ENCODE results near the gene ZNF655.

Gene ZNF655

DNA sequence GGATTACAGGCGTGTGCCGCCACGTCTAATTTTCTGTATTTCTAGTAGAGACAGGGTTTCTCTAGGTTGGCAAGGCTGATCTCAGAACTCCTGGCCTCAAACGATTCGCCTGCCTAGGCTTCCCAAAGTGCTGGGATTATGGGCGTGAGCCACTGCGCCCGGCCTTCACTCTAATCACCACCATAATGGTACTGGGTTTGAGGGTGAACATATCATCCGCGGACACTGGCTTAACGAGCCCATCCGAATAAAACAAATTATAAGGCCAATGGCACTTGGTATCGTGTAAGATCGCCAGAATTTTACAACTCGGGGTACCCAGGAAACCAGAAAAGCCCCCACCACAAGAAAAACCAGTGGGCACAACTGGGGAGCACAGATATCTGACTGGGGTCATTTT lies 7.1 kb upstream of the ZNF655 start:
- H3K4me3 ChIP-seq (ENCODE audit: low read depth, low read length): peak overlapping the region; percentile 92
- TF ChIP-seq MAX (IDR thresholded peaks at IDR 0.05; ENCODE audit: low read depth, low read length) (no peak), MYC (IDR thresholded peaks at IDR 0.05; ENCODE audit: low read depth, low read length) (no peak)
- no peak for DNase-seq (ENCODE audit: low read depth)

GRCh38 chr7:99551767-99552463 lies 6.5 kb upstream of the ZNF655 start, which contains the start of gene FAM200A:
Gene FAM200A, minus strand, starts transcription at chr7:99552114. Its CDS starts 3,707 bp downstream, at chr7:99548407.
- TF ChIP-seq MAX (IDR thresholded peaks at IDR 0.05; ENCODE audit: low read depth, low read length) (peak; percentile 66; the same call in 1 of the 2 replicates), MYC (IDR thresholded peaks at IDR 0.05; ENCODE audit: low read depth, low read length) (peak; percentile 77), POLR2A (IDR thresholded peaks at IDR 0.05; ENCODE audit: extremely low read depth, insufficient read length) (peak; percentile 97)
- TF ChIP-seq, protein P1, sequence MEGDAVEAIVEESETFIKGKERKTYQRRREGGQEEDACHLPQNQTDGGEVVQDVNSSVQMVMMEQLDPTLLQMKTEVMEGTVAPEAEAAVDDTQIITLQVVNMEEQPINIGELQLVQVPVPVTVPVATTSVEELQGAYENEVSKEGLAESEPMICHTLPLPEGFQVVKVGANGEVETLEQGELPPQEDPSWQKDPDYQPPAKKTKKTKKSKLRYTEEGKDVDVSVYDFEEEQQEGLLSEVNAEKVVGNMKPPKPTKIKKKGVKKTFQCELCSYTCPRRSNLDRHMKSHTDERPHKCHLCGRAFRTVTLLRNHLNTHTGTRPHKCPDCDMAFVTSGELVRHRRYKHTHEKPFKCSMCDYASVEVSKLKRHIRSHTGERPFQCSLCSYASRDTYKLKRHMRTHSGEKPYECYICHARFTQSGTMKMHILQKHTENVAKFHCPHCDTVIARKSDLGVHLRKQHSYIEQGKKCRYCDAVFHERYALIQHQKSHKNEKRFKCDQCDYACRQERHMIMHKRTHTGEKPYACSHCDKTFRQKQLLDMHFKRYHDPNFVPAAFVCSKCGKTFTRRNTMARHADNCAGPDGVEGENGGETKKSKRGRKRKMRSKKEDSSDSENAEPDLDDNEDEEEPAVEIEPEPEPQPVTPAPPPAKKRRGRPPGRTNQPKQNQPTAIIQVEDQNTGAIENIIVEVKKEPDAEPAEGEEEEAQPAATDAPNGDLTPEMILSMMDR (IDR thresholded peaks at IDR 0.05; ENCODE audit: low read depth, low read length): no peak
- H3K4me3 ChIP-seq (ENCODE audit: low read depth, low read length): peak within 1 kb of the TSS; percentile 92
- peak; percentile 96 for DNase-seq (ENCODE audit: low read depth)

DNA sequence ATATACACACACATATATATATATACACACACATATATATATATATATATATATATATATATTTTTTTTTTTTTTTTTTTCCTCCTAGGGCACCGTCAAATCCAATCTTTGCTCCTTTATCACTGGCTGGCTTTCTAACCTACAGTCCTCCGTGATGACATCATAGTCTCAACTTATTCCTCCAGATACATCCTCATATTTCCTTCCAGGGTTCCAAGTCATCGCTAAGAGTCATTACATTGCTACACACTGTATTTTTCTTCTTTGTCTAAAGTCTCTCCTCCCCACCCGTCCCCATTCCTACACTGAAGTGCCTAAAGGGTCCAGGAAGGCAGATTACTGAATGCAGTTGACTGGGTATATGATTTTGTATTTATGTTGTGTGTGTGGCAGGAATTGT lies 5.4 kb upstream of the ZNF655 start:
- no peak overlapping the region for H3K4me3 ChIP-seq (ENCODE audit: low read depth, low read length)
- DNase-seq (ENCODE audit: low read depth): no peak
- TF ChIP-seq MYC (IDR thresholded peaks at IDR 0.05; ENCODE audit: low read depth, low read length): no peak
- no peak for TF ChIP-seq MAX (IDR thresholded peaks at IDR 0.05; ENCODE audit: low read depth, low read length)
- no peak for TF ChIP-seq POLR2A (IDR thresholded peaks at IDR 0.05; ENCODE audit: extremely low read depth, insufficient read length)
- TF ChIP-seq, protein P1 (IDR thresholded peaks at IDR 0.05; ENCODE audit: low read depth, low read length): no peak

DNA sequence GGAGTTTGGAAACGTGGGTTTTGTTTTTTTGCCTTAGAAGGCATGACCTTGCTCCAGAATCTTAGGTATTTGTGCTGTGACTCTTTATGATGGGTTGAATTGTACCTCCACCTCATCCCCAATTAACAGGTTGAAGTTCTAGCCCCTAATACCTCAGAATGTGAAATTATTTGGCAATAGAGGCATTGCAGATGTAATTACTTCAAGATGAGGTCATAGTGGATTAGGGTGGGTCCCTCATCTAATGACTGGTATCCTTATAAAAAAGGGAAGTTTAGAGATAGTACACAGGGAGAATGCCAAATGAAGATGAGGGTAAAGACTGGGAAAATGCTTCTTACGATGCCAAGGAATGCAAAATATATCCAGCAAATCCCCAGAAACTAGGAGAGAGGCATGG lies 3.5 kb upstream of the ZNF655 start:
- no peak overlapping the region for H3K4me3 ChIP-seq (ENCODE audit: low read depth, low read length)
- no peak for DNase-seq (ENCODE audit: low read depth)
- TF ChIP-seq, protein P1 (IDR thresholded peaks at IDR 0.05; ENCODE audit: low read depth, low read length): no peak
- TF ChIP-seq MYC (IDR thresholded peaks at IDR 0.05; ENCODE audit: low read depth, low read length) (no peak), MAX (IDR thresholded peaks at IDR 0.05; ENCODE audit: low read depth, low read length) (no peak), POLR2A (IDR thresholded peaks at IDR 0.05; ENCODE audit: extremely low read depth, insufficient read length) (no peak)

GRCh38 chr7:99557196-99557607 lies 1.2 kb upstream of the ZNF655 start:
- peak overlapping the region; percentile 92 for H3K4me3 ChIP-seq (ENCODE audit: low read depth, low read length)
- 0 out of 2 replicates have a peak, but pooled peaks have one; percentile 16 for TF ChIP-seq MAX (IDR thresholded peaks at IDR 0.05; ENCODE audit: low read depth, low read length)
- no peak for TF ChIP-seq POLR2A (IDR thresholded peaks at IDR 0.05; ENCODE audit: extremely low read depth, insufficient read length)
- TF ChIP-seq, protein P1 (IDR thresholded peaks at IDR 0.05; ENCODE audit: low read depth, low read length): no peak
- TF ChIP-seq MYC (IDR thresholded peaks at IDR 0.05; ENCODE audit: low read depth, low read length): no peak

DNA sequence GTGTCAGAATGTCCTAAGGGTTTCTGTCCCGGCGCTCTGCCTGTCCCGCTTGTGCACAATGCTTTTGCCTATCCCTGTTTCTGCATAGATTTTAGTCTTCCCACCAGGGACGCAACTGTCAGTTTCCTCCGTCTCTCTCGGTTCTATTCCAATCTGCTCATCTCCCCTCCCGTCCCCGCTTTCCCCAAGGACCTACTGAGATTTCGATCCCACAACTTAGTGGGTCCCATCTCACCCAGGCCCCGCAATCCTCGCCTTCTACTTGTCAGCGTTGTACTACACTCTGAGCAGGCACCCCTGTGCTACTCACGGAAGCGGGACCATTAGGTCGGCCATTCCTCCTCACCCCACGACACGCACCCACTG lies 519 bp upstream of the ZNF655 start:
- H3K4me3 ChIP-seq (ENCODE audit: low read depth, low read length): peak overlapping the region; percentile 92
- DNase-seq (ENCODE audit: low read depth): no peak

More at GRCh38 chr7:99557196-99557607, 1.2 kb upstream of the ZNF655 start:
- DNase-seq (ENCODE audit: low read depth): peak; percentile 31

More for the DNA sequence above, 519 bp upstream of the ZNF655 start:
- TF ChIP-seq, protein P1 (IDR thresholded peaks at IDR 0.05; ENCODE audit: low read depth, low read length): no peak
- no peak for TF ChIP-seq MYC (IDR thresholded peaks at IDR 0.05; ENCODE audit: low read depth, low read length)
- TF ChIP-seq MAX (IDR thresholded peaks at IDR 0.05; ENCODE audit: low read depth, low read length): no peak
- TF ChIP-seq POLR2A (IDR thresholded peaks at IDR 0.05; ENCODE audit: extremely low read depth, insufficient read length): no peak
